Superior temporal gyrus (tissue), 1 donor: ENCODE measurements around the gene UBE2Q2.
"Not testable (repeated sequence)": the region's sequence is repeated elsewhere in the genome, so short reads cannot be mapped to it uniquely, and the experiment has no call there.

Experiments
- DNase-seq: peaks from one replicate; pipeline ENCODE4 v3.0.0-alpha.2; 2016; ENCODE audit errors: extremely low spot score

Gene UBE2Q2

DNA sequence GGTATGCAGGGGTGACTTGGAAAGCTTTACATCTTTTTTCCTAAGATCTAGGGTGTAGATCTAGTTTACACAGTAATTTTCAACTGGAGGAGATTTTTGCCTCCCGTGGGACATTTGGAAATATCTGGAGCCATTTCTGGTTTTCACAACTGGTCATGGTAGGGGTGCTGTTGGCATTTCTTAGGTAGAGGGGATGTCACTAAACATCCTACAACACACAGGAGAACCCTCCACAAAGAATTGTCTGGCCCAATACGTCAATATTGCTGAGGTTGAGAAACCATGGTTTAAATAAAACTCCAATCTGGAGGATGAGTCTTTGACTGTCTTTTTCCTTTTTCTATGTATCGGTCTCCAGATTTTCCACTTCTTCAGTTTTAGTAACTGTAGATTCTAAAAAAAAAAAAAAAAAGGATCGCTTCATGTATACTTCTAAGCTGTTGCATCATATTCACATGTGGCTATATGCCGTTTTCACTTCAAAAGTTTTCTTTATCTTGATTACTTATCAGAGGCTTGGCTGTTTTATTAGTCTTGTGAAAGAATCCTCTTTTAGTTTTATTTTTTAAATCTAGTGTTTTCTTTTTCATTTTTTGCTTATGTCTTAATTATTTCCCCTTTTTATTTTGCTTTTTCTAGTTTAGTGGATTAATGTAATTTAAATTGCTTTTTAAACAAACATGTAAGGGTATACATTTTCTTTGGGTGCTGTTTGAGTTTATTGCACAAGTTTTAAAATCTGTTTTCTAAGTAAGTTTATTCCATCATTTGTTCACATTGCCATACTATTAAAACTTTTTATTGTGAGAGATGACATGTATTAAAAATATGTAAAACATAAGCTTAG, 21.2 kb downstream of the UBE2Q2 start:
- DNase-seq, result no peak

DNA sequence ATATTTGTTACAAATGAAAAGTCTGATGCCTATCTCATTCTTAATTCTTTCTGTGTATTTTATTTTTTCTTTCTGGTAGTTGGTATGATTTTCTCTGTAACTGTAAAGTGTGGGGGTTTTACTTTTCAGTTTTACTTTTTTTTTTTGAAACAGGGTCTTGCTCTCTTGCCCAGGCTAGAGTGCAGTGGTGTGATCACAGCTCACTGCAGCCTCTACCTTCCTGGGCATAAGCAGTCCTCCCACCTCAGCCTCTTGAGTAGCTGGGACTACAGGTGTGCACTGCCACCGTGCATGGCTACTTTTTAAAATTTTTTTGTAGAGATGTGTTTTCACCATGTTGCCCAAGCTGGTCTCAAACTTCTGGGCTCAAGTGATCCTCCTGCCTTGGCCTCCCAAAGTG, 22.8 kb downstream of the UBE2Q2 start:
- DNase-seq, result not testable (repeated sequence)

DNA sequence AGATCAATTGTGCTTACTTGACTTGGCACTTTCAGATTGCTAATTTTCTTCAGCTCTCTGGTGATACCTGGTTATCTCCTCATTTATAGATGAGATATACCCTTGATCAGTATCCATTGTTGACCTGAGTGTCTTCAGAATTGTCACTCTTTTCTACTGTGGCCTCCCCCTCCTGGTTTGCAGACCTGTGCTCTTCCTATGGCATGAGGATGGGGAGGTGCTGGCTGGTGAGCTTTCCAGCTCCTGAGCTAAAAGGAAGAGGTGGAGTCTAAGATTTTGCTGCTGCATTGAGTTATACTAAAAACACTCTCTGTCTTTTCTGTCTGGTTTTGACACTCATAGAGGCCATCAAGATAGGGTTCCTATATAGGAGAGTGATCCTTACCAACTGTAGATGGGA, 23.7 kb downstream of the UBE2Q2 start:
- DNase-seq, result no peak

DNA sequence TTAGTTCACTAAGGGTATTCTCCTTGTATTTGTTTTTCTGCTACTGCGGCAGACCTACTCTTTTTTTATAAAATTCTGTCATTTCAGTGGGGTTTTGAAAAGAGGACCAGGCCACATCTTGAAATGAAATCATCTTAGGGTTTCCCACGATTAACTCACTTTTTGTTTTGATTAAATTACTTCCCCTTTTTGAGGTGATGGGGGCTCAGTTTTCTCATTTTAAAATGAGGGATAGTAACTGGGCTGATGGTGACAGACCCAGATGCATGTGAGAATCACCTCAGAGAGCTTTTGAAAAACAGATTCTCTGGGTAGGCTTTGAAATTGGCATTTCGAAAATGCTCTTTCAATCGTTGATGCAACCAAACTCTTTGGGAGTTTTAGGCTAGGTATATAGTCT, 24.2 kb downstream of the UBE2Q2 start:
- no peak for DNase-seq

DNA sequence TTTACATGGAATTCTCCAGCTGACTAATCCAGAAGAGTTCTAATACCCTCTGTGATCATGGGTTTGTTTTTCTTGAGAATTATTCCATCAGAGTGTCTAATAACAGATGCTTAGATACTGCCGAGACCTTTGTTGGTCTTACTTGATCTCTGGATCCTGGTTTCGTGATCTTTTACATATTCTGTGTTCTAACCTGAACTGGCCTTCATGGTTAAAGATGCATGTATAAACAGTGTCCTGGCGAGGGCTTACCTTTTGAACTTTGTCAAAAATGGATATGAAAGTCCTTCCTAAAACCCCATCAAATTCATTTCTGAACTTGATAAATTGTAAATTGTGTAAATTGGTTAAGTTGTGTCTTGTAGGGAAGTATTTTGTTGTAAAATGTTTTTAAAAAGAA, 24.8 kb downstream of the UBE2Q2 start:
- DNase-seq, result no peak

DNA sequence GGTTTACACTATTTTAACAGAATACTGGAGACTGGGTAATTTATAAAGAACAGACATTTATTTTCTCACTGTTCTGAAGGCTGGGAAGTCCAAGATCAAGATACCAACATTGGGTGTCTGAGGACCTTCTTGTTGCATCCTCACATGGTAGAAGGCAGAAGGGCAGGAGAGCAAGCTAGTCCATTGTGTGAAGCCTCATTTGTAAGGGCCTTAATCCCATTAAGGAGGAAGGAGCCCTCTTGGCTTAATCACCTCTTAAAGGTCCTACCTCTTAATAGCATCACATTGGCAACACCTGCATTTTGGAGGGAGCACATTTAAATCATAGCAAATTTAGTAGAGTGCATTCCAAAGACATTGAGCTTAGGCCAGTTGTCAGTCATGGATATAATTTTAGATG, 26.2 kb downstream of the UBE2Q2 start:
- no peak for DNase-seq

DNA sequence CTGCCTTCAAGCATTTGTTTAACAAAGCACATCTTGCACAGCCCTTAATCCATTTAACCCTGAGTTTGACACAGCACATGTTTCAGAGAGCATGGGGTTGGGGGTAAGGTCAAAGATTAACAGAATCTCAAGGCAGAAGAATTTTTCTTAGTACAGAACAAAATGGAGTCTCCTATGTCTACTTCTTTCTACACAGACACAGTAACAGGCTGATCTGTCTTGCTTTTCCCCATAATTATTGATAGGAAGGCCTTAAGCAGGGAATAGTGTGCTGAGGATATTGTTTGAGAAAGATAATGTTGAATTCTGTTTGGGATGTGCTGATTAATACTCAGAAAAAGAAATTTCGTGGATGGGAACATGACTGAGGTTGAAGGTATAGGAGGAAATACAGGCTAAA, 28.3 kb downstream of the UBE2Q2 start:
- DNase-seq, result not testable (repeated sequence)

DNA sequence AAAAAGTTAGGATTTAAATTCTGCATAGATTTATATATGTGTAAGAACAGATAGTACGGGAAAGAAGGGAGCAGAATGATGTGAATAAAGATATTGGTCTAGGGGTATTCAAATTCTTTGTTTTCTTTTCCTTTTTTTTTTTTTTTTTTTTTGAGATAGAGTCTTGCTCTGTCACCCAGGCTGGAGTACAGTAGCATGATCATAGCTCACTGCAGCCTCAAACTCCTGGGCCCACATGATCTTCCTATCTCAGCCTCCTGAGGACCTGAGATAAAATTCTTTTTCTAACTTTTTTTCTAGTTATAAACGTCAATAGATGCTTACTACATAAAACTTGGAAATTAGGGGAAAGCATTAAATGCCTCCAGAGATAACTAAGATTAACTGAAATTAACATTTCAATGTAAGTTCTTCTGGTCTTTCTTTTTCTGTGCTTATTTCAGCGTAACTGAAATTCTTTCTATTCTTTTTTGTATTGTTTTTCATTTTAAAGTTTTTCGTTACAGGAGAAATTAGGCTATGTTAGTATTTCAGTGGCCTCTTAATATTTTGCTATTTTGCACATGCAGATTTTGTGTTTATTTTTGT, 29.2 kb downstream of the UBE2Q2 start:
- no peak for DNase-seq

DNA sequence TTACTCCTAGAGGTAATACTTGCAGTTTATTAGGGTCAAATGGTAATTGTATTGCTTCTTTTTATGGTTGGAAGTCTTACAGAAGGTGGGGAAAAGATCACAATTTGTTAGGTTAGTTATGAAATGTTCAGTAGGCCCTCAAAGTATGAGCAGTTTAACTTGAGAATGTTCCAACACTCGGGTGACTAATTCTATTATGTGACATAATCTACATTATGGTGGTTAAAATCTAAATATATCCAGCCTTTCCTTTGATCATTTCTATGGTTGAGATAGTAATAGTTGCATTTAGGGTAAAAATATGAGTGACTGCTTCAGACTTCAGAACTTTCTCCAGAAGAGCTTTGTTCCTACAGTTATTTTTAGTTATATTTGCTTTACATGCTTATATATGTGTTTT, 40.8 kb downstream of the UBE2Q2 start:
- no peak for DNase-seq

DNA sequence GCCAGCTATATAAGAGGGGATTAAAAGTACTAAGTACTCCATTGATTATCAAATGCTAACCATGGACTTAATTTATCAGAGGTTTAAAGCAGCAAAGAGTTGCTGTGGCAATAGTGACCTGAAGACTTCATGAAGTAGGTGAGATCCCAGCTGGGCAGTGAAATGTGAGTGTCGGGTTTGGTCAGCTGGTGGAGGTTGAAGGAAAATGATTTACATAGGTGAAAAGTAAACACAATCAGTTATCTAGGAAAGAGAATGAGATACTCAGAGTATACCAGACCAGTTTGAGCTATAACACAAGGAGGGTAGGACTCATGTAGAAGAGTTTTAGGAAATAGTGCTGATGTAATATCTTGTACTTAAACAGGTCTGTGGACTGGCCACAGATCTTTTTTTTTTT, 43.9 kb downstream of the UBE2Q2 start:
- no peak for DNase-seq

DNA sequence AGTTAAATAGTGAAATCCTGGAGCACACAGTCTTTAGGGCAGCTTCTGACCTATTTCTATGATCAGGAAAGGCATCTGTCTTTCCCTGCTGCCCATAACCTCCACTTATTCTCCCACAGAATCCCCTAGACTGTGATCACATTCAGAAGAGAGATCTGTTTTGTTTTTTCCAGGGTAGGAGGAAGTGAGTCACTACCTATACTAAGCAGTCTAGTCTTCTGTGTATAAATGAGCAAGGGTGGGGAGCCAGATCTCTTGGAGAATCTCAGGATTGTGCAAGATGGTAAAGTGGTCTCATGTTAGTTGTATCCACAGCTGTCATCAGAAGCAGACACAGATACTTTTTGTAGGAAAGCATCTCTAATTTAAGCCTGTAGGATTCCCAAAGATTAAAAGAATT, 48.6 kb downstream of the UBE2Q2 start:
- no peak for DNase-seq

DNA sequence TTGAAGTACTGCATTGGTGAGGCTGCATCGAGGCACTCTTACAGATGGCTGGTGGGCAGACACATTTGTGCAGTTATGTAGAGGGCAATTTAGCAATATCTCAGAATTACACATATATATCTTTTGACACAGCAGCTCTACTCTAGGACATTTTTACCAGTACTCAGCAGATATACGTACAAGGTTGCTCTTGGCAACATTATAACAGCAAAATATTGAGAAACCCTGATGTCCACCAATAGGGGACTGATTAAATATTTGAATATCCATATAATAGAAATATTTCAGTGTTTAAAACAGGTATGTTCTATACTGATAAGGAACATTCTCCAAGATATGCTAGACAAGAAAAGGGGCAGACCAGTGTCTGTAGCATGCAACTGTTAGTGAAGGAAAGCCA, 52.5 kb downstream of the UBE2Q2 start:
- no peak for DNase-seq

DNA sequence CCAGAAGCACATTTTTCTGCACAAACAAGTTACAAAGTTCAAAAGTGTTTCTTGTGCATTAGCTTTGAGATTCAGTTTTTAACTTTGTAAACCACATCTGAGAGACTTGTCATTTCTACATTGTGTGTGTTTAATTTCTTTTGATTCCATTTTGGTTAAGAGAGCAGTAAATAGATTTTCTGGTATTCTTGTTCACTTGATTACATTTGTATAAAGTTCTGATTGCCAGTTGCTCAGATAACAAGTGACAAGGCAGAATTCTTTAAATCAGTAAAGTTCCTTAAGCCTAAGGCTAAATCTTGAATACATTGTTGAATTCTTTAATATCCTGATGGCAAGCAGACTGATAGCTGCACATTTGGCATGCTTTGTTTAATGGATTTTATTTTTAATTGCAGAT, 57.3 kb downstream of the UBE2Q2 start:
- DNase-seq, result no peak

DNA sequence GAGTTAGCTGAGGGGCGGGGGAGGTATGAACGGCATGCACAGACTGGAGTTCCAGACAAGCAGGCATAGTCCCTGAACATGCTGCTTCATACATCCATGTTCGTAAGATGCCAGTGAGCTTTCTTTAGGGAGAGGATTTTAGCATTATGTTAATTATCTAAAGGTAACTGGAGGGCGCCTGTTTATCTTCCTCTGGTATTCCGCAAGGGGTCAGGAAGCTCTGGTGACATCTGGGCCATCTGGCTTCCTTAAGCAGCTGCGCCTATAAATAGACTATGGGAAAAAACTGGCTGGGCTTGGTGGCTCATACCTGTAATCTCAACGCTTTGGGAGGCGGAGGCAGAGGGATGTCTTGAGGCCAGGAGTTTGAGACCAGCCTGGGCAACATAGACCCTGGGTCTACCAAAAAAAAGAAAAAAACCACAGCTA, 58.9 kb downstream of the UBE2Q2 start:
- no peak for DNase-seq

DNA sequence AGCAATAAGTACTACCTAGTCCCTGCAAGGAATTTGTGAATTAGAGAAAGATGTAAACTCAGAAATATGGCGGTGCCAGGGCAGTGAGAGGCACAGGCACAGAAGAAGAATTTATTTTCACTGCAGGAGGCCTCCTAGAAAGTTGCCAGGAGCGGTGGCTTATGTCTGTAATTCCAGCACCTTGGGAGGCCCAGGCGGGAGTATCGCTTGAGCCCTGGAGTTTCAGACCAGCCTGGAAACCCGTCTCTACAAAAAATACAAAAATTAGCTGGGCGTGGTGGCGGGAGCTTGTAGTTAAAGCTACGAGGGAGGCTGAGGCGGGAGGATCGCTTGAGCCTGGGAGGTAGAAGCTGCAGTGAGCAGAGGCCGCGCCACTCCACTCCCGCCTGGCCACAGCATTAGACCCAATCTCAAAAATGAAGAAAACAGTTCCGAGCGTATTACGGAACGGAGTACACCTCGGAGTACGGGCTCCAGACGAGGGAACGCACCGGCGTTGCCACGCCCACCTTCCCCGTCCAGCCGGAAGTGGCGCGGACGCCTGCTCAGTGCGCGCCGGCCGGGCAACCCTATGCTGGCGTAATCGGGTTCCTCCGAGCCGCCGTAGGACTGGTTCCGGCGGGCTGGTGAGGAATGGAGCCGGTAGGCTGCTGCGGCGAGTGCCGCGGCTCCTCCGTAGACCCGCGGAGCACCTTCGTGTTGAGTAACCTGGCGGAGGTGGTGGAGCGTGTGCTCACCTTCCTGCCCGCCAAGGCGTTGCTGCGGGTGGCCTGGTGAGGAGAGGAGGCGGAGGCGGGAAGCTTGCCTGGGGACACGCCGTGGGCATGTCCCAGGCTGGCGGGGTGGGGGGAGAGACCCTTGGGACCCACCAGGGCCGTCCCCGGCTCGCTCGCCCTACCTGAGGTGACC, 60.3 kb downstream of the UBE2Q2 start, which contains the start of gene FBXO22:
FBXO22 (plus strand) TSS at position 548 of the 909 bp plus-strand sequence; CDS start at position 634, 86 bp downstream.
- peak; percentile 87 for DNase-seq

DNA sequence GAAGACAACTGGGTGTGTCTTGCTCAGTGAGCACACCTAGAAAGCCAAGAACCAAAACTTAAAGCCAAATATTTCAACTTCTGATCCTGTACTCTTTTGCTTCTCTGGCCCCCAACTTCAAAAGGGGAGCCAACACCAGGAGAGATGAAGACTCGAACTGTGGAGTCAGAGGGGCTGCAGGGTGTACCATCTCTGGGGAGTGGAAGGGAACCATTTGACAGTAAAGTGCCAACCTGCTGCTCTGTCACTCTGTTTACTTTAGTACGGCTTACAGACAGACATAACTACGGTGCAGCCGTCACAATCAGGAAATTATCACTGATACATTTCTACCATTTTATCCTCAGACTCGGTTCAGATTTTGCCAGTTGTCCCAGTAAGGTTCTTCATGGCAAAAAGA, 62.0 kb downstream of the UBE2Q2 start:
- DNase-seq, result no peak

DNA sequence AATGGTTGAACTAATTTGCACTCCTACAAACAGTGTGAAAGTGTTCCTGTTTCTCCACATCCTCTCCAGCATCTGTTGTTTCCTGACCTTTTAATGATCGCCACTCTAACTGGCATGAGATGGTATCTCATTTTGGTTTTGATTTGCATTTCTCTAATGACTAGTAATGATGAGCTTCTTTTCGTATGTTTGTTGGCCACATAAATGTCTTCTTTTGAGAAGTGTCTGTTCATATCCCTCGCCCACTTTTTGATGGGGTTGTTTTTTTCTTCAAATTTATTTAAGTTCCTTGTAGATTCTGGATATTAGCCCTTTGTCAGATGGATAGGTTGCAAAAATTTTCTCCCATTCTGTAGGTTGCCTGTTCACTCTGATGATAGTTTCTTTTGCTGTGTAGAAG, 67.1 kb downstream of the UBE2Q2 start:
- DNase-seq, result not testable (repeated sequence)

DNA sequence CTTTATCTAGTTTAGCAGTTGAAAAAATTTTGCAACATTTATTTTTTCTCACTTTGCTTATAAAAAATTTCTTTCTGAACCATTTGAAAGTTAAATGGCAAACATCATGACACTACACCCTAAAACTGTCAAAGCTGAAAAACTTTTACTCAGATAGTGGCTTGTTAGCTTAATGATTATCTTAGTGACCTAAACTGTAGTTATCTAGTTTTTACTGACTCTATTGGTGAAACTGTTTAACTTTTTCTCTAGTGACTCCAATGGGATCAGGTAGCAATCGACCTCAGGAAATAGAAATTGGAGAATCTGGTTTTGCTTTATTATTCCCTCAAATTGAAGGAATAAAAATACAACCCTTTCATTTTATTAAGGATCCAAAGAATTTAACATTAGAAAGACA, 73.7 kb downstream of the UBE2Q2 start:
- no peak for DNase-seq

DNA sequence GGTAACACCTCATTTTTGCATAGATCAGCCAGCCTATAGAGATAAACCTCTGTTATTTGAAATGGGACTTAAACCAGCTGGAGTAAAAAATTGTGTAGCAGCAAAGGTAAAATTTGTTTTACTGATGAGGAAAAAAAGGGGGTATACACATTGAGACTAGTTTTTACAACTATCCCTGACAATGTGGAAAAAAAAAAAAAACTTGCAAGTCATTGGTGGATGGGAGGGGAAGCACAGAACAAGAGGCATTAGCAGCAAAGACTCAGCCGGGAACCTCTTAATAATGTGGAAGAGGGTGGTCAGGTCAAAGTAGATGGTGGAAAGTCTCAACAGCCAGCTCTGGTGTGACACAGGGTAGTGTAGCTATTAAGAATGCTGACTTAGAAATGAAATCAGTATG, 74.9 kb downstream of the UBE2Q2 start:
- DNase-seq, result no peak

DNA sequence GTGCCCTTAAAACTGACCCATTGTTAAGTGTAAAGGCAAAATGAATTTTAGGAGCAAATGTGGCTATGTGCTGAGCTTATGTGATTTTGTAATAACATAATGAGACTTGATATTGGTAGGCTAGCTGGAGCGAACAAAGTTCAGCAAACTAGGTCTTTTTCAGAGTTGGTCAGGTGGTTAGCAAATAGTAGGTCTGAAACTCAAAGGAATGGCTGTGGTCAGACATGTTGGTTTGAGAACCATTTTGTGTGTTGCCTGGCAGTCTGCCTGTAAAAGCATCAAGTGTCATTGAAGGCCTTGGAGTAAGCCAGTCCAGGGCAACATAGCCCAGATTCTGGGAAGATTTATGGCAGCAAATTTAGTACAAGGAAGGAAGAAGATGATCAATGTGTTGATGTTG, 76.8 kb downstream of the UBE2Q2 start:
- DNase-seq, result no peak

DNA sequence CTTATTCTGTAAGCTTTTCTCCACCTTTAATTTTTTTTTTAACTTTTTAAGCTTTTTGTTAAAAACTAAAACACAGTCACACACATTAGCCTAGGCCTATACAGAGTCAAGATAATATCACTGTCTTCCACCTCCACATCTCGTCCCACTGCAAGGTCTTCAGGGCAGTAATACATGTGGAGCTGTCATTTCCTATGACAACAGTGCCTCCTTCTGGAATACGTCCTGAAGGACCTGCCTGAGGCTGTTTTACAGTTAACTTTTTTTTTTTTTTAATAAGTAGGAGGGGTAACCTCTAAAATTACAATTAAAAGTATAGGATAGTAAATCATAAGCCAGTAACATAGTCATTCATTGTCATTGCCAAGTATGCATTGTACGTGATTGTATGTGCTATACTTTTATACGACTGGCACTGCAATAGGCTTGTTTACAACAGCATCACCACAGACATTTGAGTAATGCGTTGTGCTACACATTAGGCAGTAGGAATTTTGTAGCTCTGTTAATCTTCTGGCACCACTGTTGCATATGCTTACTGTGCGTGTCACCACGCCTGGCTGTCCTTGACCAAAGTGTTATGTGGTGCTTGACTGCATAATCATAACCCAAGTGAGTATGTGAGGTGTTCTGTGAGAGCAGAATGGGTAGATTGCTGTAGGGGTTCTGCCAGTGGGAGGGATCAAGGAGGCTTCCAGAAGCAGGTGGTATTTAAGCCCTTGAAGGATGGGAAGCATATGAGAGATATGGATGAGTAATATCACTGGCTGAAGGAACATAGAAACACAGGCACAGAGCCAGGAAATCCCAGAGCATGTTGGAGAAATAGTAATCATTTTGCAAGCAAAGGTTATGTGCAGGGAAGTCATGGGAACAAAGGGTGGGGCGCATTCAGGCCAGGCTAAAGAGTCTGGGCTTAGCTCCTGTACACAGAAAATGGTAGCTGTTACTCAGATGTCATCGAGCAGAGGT, 78.8 kb downstream of the UBE2Q2 start:
- DNase-seq, result no peak
